K562 (cell line): Measurements from ENCODE around the gene KIT. TPM values are rescaled to one million over a fixed set of nuclear protein-coding genes. Genes with fewer than 3 reads are reported as not detected.

ENCODE experiments used
- ATAC-seq: fragments of 200-7000 bp; cut with Tn5 transposase; 3 replicates; pipeline ENCODE4 v1.9.1; 2020; ENCODE audit warnings: moderate library complexity
- BruUV-seq: library from RNA; stranded (reverse); fragments of 400-500 nt; replicated peaks from 2 replicates; lab custom pipeline; 2021; lab: Mats Ljungman, UMichigan
- CTCF ChIA-PET: fragments of 300-600 bp; formaldehyde crosslinking; extraction: SDS; loops from one replicate; lab custom pipeline; 2021; ENCODE audit warnings: low intra/inter-chr PET ratio; lab: Yijun Ruan, JAX
- POLR2A ChIA-PET: fragments of 300-600, 350-650 bp; sonication (Branson Sonifier 250); formaldehyde crosslinking; extraction: SDS; loops from one replicate; lab custom pipeline; 2021; ENCODE audit warnings: antibody characterized with exemption, inconsistent platforms; lab: Yijun Ruan, JAX
- DNase-seq, 4 experiments: peaks; one replicate each; pipeline versions ENCODE4 v3.0.0 to v3.0.0-alpha.2; 2011 to 2018; ENCODE audit warnings: low spot score in 3 of 4, mixed read lengths in 3 of 4; ENCODE audit errors: extremely low read depth in 1 of 4
- FAIRE-seq: peaks from 2 replicates; lab custom pipeline; 2011; peaks lifted over from hg19 to GRCh38; lab: Jason Lieb, UNC
- H2AFZ ChIP-seq: 2 replicates; pipeline ENCODE4 v1.6.0; 2011; ENCODE audit warnings: low read depth, low read length, control low read depth, inconsistent platforms
- H3K27ac ChIP-seq: fragments of 200-600 bp; 3 replicates; pipeline ENCODE4 v1.8.0; 2011; ENCODE audit warnings: low read depth, mild to moderate bottlenecking, control low read depth, inconsistent platforms, low read length, moderate library complexity, mixed read lengths; ENCODE audit errors: extremely low read depth
- H3K27me3 ChIP-seq, 2 experiments: fragments of 300-600 bp in 1 of 2; 2 replicates in 1 of 2; 3 replicates in 1 of 2; pipeline versions ENCODE4 v1.6.0 to v1.8.0; 2011; ENCODE audit warnings: inconsistent platforms in 2 of 2, low read length in 2 of 2, mild to moderate bottlenecking in 1 of 2, mixed read lengths in 1 of 2, moderate library complexity in 1 of 2; ENCODE audit not compliant: control insufficient read depth in 2 of 2, insufficient read depth in 2 of 2
- H3K36me3 ChIP-seq: fragments of 300-600 bp; 3 replicates; pipeline ENCODE4 v1.8.0; 2011; ENCODE audit warnings: mild to moderate bottlenecking, low read length, inconsistent platforms; ENCODE audit not compliant: control insufficient read depth, insufficient read depth
- H3K4me1 ChIP-seq, 2 experiments: fragments of 200-600 bp in 1 of 2; replicated peaks in 1 of 2; 2 replicates in 1 of 2; 3 replicates in 1 of 2; pipeline versions ENCODE4 v1.5.1 to v1.8.0; 2011; ENCODE audit warnings: inconsistent platforms in 2 of 2, low read length in 2 of 2, mild to moderate bottlenecking in 1 of 2, mixed read lengths in 1 of 2, moderate library complexity in 1 of 2; ENCODE audit not compliant: control insufficient read depth in 2 of 2, insufficient read depth in 2 of 2
- H3K4me2 ChIP-seq: 2 replicates; pipeline ENCODE4 v1.6.1; 2011; ENCODE audit warnings: low read length, control low read depth, inconsistent platforms, mixed read lengths; ENCODE audit not compliant: insufficient read depth
- H3K4me3 ChIP-seq: fragments of 200-600 bp; sonication (generic), shearing (Covaris generic); 2 replicates; pipeline ENCODE4 v1.5.1; 2016; ENCODE audit warnings: control low read depth, inconsistent platforms
- H3K79me2 ChIP-seq: fragments of 200-600 bp; 3 replicates; pipeline ENCODE4 v1.8.0; 2011; ENCODE audit warnings: low read length, inconsistent platforms; ENCODE audit not compliant: control insufficient read depth, insufficient read depth
- H3K9ac ChIP-seq, 2 experiments: 2 replicates each; pipeline versions ENCODE4 v1.6.0 to v1.6.1; 2011; ENCODE audit warnings: low read depth in 2 of 2, low read length in 2 of 2, control low read depth in 1 of 2, inconsistent platforms in 1 of 2, mild to moderate bottlenecking in 1 of 2, mixed read lengths in 1 of 2; ENCODE audit not compliant: insufficient read depth in 1 of 2
- H3K9me1 ChIP-seq: one replicate; pipeline ENCODE4 v1.6.0; 2011; ENCODE audit warnings: inconsistent platforms, mild to moderate bottlenecking, low read length, moderate library complexity; ENCODE audit not compliant: control insufficient read depth, insufficient read depth
- H3K9me3 ChIP-seq: replicated peaks from 2 replicates; pipeline ENCODE4 v1.5.1; 2011; ENCODE audit warnings: low read depth, low read length, inconsistent platforms; ENCODE audit not compliant: control insufficient read depth, insufficient read depth
- H4K20me1 ChIP-seq: replicated peaks from 2 replicates; pipeline ENCODE4 v1.6.1; 2011; ENCODE audit warnings: low read length, inconsistent platforms, mixed read lengths; ENCODE audit not compliant: control insufficient read depth, insufficient read depth
- CCAR2 ChIP-seq: fragments of 200-400 bp; formaldehyde crosslinking; IDR thresholded peaks from 2 replicates; pipeline ENCODE4 v1.6.1; 2017; ENCODE audit warnings: mild to moderate bottlenecking, low read depth, low read length
- MIER1 ChIP-seq: fragments of 450-650 bp; IDR thresholded peaks from 2 replicates; pipeline ENCODE4 v1.6.1; 2016; ENCODE audit warnings: antibody characterized with exemption, mild to moderate bottlenecking, low read depth
- THAP12 ChIP-seq: fragments of 250-450 bp; sonication (Bioruptor Pico); IDR thresholded peaks from 2 replicates; pipeline ENCODE4 v1.9.0; 2021; ENCODE audit warnings: mild to moderate bottlenecking, inconsistent platforms
- TSC22D4 ChIP-seq: fragments of 450-650 bp; IDR thresholded peaks from 2 replicates; pipeline ENCODE4 v1.6.1; 2016; ENCODE audit warnings: missing genetic modification characterization, missing biosample characterization, control low read depth
- ZSCAN32 ChIP-seq: fragments of 450-650 bp; formaldehyde crosslinking; IDR thresholded peaks from 2 replicates; pipeline ENCODE4 v1.4.0; 2020; ENCODE audit warnings: mild to moderate bottlenecking, moderate library complexity
- WGBS: fragments of 100-300 bp; shearing (Covaris generic); methylation state at CpG from one replicate; pipeline ENCODE4 v1.1.6; 2016; ENCODE audit warnings: low coverage, mixed read lengths; ENCODE audit not compliant: insufficient coverage; ENCODE audit errors: missing lambda C conversion rate; 5-methylcytosine and 5-hydroxymethylcytosine counted together
- in situ Hi-C: fragments of 300-500 bp; cut with MboI; formaldehyde crosslinking; loops from 4 replicates; pipeline ENCODE4 v1.15.0; 2018; ENCODE audit warnings: inconsistent platforms, mixed read lengths
- intact Hi-C: fragments of 100-400 bp; cut with micrococcal nuclease; formaldehyde crosslinking; loops from 2 replicates; pipeline ENCODE4 v1.14.2; 2022
- polyA plus RNA-seq, 8 experiments: library from polyadenylated mRNA; depleted of rRNA in 4 of 8; stranded (reverse) in 5 of 8; unstranded in 3 of 8; fragments of >200 nt; fragmentation: Nextera tagmentation in 2 of 8; fragmentation: Illumina TruSeq in 1 of 8; extraction: Ambion mirVana in 2 of 8; extraction: Trizol in 1 of 8; gene quantifications; 2 replicates each; pipeline versions ENCODE4 v1.2.1 to v1.2.3, GENCODE V29; 2011 to 2014; ENCODE audit warnings: inconsistent platforms in 1 of 8, missing spikeins in 1 of 8
- total RNA-seq, 7 experiments: library from RNA; depleted of rRNA in 6 of 7; stranded (reverse); fragments of >200 nt in 6 of 7; fragmentation: Illumina TruSeq in 2 of 7; extraction: Trizol in 2 of 7; gene quantifications; 2 replicates each; pipeline versions ENCODE4 v1.2.1 to v1.2.3, GENCODE V29; 2011 to 2021; ENCODE audit warnings: low replicate concordance in 1 of 7
- TF ChIP-seq, protein P1 (sequence below), 2 experiments: fragments of 200-800 bp in 1 of 2; sonication (Bioruptor generic) in 1 of 2; sonication (generic) in 1 of 2; formaldehyde crosslinking in 1 of 2; IDR thresholded peaks in 1 of 2; conservative IDR thresholded peaks in 1 of 2; 2 replicates each; pipeline versions ENCODE4 v1.5.0 to v1.6.1; 2016 to 2020; ENCODE audit warnings: missing compliant biosample characterization in 1 of 2, missing genetic modification characterization in 1 of 2, missing genetic modification reagents in 1 of 2
- TF ChIP-seq, protein P2 (sequence below): sonication (generic); formaldehyde crosslinking; IDR thresholded peaks from 2 replicates; pipeline ENCODE4 v1.8.1; 2023; ENCODE audit warnings: missing genetic modification reagents, mild to moderate bottlenecking, borderline replicate concordance
- TF ChIP-seq, protein P3 (sequence below), 3 experiments: fragments of 200-800 bp in 1 of 3; fragments of 250-450 bp in 1 of 3; fragments of 450-650 bp in 1 of 3; sonication (Bioruptor Pico) in 1 of 3; sonication (Bioruptor generic) in 1 of 3; formaldehyde crosslinking in 1 of 3; IDR thresholded peaks; 2 replicates each; pipeline versions ENCODE4 v1.6.1 to v1.8.0; 2016 to 2022; ENCODE audit warnings: mild to moderate bottlenecking in 2 of 3, missing genetic modification characterization in 2 of 3, missing compliant biosample characterization in 1 of 3, moderate library complexity in 1 of 3

KIT gene
- total and polyA plus RNA-seq, 9 of the 15 experiments (the other 6 are each of a cell fraction or from before 2014, with no cell fraction given), result 0.27 to 5.6 (median 0.57) TPM

DNA sequence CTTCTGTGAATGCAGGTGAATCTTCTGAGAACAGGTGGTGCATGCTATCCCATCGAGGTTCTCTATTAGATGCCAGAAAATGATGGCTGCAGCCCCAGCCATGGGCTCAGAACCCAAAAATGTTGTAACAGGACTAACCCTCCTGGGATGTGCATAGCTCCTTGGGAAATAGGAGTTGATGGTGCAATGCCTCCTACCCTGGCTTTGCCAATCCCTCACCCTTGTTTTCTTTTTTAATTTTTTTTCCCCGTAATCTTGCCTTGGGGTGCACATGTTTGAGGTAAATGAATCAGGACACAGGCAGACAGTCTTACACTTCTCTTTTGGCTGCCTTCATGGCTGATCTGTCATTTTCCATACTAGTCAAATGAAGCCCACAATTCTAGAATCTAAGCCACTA lies 96.6 kb downstream of the KIT start:
- 0% methylated on average over 2 of the region's 2 CpGs for WGBS
- no peak overlapping the region for H3K9ac ChIP-seq
- H3K9me1 ChIP-seq, result no peaks in the 10 kb centered on the region
- no peaks in the 10 kb centered on the region for H3K36me3 ChIP-seq
- H3K79me2 ChIP-seq, result no peaks in the 10 kb centered on the region
- H4K20me1 ChIP-seq, result no peaks in the 10 kb centered on the region
- DNase-seq, result no peak
- no peak overlapping the region for H2AFZ ChIP-seq
- no peaks in the 10 kb centered on the region for H3K9me3 ChIP-seq
- FAIRE-seq, result no peak
- ChIA-PET CTCF (no interaction called here), POLR2A (no interaction called here)
- intact Hi-C loops, result no loop called here
- no peak overlapping the region for H3K4me2 ChIP-seq
- H3K27ac ChIP-seq, result no peak overlapping the region
- no TSS peak for BruUV-seq
- no peak overlapping the region for H3K4me3 ChIP-seq
- ATAC-seq, result no peak
- H3K4me1 ChIP-seq, result no peaks in the 10 kb centered on the region
- in situ Hi-C loops, result no loop called here
- peaks cover 3 to 4% of the 10 kb centered on the region in 2 experiments; a peak in 3 of 5 replicates for H3K27me3 ChIP-seq
- TF ChIP-seq CCAR2 (no peak), MIER1 (no peak), THAP12 (CRISPR knock-in tag) (no peak), ZSCAN32 (no peak), TSC22D4 (tag) (no peak)
- TF ChIP-seq, protein P1, sequence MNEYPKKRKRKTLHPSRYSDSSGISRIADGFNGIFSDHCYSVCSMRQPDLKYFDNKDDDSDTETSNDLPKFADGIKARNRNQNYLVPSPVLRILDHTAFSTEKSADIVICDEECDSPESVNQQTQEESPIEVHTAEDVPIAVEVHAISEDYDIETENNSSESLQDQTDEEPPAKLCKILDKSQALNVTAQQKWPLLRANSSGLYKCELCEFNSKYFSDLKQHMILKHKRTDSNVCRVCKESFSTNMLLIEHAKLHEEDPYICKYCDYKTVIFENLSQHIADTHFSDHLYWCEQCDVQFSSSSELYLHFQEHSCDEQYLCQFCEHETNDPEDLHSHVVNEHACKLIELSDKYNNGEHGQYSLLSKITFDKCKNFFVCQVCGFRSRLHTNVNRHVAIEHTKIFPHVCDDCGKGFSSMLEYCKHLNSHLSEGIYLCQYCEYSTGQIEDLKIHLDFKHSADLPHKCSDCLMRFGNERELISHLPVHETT (CRISPR knock-in tag; conservative IDR thresholded peaks at IDR 0.05 in 1 of 2, IDR thresholded peaks at IDR 0.05 in 1 of 2), result no peak
- TF ChIP-seq, protein P2, sequence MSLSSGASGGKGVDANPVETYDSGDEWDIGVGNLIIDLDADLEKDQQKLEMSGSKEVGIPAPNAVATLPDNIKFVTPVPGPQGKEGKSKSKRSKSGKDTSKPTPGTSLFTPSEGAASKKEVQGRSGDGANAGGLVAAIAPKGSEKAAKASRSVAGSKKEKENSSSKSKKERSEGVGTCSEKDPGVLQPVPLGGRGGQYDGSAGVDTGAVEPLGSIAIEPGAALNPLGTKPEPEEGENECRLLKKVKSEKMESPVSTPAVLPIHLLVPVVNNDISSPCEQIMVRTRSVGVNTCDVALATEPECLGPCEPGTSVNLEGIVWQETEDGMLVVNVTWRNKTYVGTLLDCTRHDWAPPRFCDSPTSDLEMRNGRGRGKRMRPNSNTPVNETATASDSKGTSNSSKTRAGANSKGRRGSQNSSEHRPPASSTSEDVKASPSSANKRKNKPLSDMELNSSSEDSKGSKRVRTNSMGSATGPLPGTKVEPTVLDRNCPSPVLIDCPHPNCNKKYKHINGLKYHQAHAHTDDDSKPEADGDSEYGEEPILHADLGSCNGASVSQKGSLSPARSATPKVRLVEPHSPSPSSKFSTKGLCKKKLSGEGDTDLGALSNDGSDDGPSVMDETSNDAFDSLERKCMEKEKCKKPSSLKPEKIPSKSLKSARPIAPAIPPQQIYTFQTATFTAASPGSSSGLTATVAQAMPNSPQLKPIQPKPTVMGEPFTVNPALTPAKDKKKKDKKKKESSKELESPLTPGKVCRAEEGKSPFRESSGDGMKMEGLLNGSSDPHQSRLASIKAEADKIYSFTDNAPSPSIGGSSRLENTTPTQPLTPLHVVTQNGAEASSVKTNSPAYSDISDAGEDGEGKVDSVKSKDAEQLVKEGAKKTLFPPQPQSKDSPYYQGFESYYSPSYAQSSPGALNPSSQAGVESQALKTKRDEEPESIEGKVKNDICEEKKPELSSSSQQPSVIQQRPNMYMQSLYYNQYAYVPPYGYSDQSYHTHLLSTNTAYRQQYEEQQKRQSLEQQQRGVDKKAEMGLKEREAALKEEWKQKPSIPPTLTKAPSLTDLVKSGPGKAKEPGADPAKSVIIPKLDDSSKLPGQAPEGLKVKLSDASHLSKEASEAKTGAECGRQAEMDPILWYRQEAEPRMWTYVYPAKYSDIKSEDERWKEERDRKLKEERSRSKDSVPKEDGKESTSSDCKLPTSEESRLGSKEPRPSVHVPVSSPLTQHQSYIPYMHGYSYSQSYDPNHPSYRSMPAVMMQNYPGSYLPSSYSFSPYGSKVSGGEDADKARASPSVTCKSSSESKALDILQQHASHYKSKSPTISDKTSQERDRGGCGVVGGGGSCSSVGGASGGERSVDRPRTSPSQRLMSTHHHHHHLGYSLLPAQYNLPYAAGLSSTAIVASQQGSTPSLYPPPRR (CRISPR knock-in tag), result no peak
- TF ChIP-seq, protein P3, sequence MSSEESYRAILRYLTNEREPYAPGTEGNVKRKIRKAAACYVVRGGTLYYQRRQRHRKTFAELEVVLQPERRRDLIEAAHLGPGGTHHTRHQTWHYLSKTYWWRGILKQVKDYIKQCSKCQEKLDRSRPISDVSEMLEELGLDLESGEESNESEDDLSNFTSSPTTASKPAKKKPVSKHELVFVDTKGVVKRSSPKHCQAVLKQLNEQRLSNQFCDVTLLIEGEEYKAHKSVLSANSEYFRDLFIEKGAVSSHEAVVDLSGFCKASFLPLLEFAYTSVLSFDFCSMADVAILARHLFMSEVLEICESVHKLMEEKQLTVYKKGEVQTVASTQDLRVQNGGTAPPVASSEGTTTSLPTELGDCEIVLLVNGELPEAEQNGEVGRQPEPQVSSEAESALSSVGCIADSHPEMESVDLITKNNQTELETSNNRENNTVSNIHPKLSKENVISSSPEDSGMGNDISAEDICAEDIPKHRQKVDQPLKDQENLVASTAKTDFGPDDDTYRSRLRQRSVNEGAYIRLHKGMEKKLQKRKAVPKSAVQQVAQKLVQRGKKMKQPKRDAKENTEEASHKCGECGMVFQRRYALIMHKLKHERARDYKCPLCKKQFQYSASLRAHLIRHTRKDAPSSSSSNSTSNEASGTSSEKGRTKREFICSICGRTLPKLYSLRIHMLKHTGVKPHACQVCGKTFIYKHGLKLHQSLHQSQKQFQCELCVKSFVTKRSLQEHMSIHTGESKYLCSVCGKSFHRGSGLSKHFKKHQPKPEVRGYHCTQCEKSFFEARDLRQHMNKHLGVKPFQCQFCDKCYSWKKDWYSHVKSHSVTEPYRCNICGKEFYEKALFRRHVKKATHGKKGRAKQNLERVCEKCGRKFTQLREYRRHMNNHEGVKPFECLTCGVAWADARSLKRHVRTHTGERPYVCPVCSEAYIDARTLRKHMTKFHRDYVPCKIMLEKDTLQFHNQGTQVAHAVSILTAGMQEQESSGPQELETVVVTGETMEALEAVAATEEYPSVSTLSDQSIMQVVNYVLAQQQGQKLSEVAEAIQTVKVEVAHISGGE (CRISPR knock-in tag; IDR thresholded peaks at IDR 0.05), result no peak
